PC-9 (cell line): ENCODE results near the gene EVPLL.

Experiments used
- EZH2 ChIP-seq: fragments of 200-600 bp; sonication (generic); IDR thresholded peaks from 2 replicates; pipeline ENCODE4 v1.8.0; 2017; ENCODE audit warnings: antibody characterized with exemption, low read depth
- TF ChIP-seq, protein P1 (sequence below): fragments of 200-600 bp; sonication (generic); conservative IDR thresholded peaks from 2 replicates; pipeline ENCODE4 v1.6.1; 2017; ENCODE audit warnings: mixed run types, antibody characterized with exemption, mild to moderate bottlenecking, moderate library complexity

DNA sequence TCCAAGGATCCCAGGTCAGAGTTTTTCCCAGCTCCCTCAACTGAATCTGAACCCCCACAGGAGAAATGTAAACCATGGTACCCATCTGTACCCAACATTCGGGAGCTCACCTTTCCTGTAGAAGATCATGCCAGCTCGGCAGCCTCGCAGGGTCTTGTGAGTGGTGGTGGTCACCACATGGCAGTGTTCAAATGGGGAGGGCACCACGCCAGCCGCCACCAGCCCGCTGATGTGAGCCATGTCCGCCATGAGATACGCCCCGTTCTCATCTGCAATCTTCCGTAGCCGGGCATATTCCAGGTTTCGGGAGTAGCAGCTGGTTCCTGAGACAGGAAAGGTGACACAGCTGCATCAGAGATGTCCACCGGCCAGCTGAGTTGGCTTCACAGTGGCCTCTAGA, 37.6 kb upstream of the EVPLL start:
- TF ChIP-seq, protein P1, sequence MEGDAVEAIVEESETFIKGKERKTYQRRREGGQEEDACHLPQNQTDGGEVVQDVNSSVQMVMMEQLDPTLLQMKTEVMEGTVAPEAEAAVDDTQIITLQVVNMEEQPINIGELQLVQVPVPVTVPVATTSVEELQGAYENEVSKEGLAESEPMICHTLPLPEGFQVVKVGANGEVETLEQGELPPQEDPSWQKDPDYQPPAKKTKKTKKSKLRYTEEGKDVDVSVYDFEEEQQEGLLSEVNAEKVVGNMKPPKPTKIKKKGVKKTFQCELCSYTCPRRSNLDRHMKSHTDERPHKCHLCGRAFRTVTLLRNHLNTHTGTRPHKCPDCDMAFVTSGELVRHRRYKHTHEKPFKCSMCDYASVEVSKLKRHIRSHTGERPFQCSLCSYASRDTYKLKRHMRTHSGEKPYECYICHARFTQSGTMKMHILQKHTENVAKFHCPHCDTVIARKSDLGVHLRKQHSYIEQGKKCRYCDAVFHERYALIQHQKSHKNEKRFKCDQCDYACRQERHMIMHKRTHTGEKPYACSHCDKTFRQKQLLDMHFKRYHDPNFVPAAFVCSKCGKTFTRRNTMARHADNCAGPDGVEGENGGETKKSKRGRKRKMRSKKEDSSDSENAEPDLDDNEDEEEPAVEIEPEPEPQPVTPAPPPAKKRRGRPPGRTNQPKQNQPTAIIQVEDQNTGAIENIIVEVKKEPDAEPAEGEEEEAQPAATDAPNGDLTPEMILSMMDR: no peak
- TF ChIP-seq EZH2: no peak
